Stimulated activated CD8-positive, alpha-beta memory T cell treated with anti-CD3 and anti-CD28 coated beads, Interleukin-7, amount 100 ng/mL, for 24 hours (primary cell): ENCODE data around the gene LTN1.
"Not testable (repeated sequence)": the region's sequence is repeated elsewhere in the genome, so short reads cannot be mapped to it uniquely, and the experiment has no call there.

ENCODE experiments used
- DNase-seq: peaks from one replicate; pipeline ENCODE4 v3.0.0-alpha.2; 2020; ENCODE audit warnings: low read depth

Gene LTN1

GRCh38 chr21:28979092-28979491, 13.6 kb downstream of the LTN1 start:
- no peak for DNase-seq

- no peak for DNase-seq
Measured at GRCh38 chr21:28975397-28975796, 17.3 kb downstream of the LTN1 start.

DNA sequence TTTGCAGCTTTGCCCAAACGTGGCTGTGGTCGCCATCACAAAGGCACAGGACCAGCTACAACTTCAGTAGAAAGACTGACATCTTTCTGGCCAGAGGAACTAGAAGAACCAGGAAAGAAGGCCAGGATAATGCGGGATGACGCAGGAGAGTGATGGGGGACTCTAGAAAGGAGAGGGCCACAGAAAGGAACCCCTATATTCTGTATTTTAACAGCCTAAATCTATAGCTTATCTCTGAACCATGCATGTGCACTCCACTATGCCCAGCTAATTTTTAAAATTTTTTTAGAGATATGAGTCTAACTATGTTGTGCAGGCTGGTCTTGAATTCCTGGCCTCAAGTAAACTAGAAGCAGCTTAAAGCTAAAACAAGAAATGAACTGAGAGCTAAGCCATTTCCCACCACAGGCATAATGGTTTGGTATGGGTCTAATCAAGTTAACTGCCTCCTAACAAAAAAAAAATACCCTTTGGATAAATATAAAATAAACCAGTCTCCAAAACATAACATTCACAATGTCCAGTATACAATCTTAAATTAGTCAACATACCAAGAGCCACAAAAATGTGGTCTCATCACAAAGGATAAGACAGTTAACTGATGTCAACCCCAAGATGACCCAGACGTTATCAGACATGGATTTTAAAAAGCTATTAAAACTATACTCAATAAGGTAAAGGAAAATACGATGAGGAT, 18.0 kb downstream of the LTN1 start:
- no peak for DNase-seq

DNA sequence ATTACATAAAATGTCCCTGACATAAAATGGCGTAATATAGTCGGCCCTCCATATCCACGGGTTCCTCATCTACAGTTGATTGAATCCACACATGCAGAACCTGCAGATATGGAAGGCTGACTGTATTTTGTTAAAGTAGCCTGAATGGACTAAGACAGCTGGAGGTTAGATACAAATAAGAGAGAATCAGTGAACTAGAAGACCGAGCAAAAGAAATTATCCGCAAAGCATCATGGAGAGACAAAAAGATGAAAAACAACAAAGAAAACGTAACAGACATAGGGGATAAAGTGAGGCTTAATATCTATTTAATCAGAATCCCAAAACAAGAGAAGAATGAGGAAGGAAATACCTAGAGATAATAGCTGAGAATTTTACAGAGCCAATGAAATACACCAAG, 20.3 kb downstream of the LTN1 start:
- DNase-seq = no peak

- DNase-seq = no peak
Measured at GRCh38 chr21:28971171-28971570, 21.5 kb downstream of the LTN1 start.

- no peak for DNase-seq
Measured at GRCh38 chr21:28963831-28964230, 28.8 kb downstream of the LTN1 start.

GRCh38 chr21:28962465-28962864, 30.2 kb downstream of the LTN1 start:
- no peak for DNase-seq

- no peak for DNase-seq
Measured at GRCh38 chr21:28961927-28962326, 30.8 kb downstream of the LTN1 start.

- no peak for DNase-seq
Measured at GRCh38 chr21:28960245-28960644, 32.4 kb downstream of the LTN1 start.

DNA sequence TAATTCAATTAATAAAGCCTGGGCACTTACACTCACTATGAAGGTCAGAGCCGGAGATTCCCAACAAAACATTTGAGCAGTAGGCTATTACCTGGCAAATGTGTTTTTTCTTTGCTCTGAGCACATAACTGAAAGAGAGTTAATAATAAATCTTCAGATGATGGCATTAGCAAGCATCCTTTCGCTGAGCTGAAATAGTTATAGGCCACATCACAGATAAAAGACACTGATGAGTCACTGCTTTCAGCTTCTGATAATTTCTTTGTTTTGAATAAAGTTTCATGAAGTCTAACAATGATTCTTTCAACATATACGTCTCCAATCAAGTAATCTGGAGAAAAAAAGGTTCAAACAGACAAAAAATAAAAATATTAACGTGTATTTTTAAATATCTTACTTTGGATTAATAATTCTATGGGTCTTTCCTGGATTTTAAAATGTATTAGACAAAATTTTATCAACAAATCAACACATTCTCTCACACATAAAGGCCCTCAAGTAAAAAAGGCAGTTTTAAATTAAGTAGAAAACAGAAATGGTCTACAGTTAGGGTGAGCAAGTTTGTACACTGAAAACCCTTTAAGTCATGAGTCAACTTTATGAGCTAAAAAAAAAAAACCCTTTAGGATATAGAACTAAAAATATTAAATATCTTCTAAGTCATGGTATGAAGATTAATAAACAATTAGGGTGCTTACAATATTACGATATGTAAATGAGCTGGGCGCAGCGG, 33.1 kb downstream of the LTN1 start:
- no peak for DNase-seq

DNA sequence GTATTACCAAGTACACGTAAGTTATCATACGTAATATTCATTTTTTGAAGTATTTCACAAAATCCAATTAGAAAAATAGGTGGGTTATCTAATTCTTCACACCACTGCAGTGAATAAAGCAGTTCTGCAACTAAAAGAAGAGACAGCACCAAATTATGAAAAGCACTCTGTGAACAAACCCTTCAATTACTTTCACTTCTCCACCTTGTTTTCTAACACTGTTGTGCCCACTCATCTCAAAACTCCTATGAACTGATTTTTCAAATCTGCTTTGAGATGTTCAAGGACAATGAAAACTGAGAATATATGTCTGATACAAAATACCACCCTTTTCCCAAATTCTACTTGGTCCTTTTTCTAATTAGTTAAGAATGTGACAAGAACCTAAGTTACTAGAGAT, 39.4 kb downstream of the LTN1 start:
- no peak for DNase-seq

GRCh38 chr21:28952686-28953085, 40.0 kb downstream of the LTN1 start:
- no peak for DNase-seq

DNA sequence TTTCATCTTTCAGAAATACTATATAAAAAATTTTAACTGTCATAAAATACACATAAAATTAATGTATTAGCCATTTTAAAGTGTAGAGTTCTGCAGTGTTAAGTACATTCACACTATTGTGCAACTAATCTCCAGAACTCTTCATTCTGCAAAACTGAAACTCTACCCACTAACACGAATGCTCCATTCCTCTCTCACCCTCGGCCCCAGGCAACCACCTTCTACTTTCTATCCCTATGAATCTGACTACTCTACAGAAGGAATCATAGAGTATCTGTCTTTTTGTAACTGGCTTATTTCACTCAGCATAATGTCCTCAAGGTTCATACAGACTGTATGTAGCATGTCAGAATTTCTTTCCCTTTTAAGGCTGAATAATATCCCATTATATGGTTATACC, 43.4 kb downstream of the LTN1 start:
- no peak for DNase-seq

GRCh38 chr21:28944296-28944695, 48.4 kb downstream of the LTN1 start:
- no peak for DNase-seq

DNA sequence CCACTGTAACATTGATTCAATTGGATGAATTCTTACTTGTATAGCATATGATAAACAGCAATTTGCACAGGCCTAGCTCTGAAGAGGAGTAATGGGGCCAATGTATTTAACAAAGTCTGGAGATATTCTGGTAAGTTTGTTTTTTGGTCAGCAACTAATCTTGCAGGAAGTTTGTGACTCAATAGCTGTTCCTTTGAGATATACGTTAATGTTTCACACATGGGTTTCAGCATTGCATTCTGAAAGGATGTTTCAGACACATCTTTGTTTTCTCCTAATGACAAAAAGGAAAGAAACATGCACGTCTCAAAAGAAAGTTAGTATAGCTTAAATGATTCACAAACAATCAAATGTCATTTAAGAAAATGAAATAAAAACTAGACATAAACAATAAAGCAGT, 49.0 kb downstream of the LTN1 start:
- no peak for DNase-seq

- no peak for DNase-seq
Measured at GRCh38 chr21:28938726-28939125, 54.0 kb downstream of the LTN1 start.

GRCh38 chr21:28937737-28938136, 54.9 kb downstream of the LTN1 start:
- no peak for DNase-seq

DNA sequence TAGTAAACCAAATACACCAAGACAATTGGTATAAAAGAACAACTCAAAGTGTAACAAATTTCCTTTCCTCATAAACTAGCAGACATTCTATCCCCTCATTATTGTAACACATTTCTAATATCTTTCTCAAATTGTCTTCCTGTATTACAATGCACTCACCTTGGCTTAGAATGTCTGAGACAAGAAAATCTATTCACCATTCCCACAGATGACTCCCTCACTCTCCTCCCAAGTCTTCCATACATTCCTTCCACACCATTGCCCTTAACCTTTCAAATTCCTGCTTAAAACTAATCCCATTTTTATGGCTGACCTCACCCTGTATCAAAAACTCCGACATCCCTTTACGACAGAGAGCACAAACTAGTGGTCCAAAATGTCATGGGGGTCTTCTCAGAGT, 56.0 kb downstream of the LTN1 start:
- no peak for DNase-seq

DNA sequence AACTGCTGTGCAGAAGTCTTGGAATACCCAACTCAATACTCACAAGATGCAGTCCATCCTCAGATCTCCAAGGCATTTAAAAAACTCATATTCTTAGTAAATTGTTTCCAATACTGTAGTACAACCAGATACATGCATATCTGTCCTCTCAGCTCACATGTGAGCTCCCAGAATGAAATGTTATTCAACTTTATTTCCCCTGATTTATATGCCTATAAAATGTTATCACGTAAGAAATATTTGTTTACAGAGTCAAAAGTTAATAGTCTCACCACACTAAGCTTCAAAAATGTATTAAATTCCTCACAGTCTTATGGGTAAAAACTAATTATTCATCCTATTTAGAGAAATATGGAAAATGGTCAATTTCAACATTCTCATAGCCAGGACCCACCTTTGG, 56.6 kb downstream of the LTN1 start:
- no peak for DNase-seq

- no peak for DNase-seq
Measured at GRCh38 chr21:28932717-28933116, 60.0 kb downstream of the LTN1 start.

DNA sequence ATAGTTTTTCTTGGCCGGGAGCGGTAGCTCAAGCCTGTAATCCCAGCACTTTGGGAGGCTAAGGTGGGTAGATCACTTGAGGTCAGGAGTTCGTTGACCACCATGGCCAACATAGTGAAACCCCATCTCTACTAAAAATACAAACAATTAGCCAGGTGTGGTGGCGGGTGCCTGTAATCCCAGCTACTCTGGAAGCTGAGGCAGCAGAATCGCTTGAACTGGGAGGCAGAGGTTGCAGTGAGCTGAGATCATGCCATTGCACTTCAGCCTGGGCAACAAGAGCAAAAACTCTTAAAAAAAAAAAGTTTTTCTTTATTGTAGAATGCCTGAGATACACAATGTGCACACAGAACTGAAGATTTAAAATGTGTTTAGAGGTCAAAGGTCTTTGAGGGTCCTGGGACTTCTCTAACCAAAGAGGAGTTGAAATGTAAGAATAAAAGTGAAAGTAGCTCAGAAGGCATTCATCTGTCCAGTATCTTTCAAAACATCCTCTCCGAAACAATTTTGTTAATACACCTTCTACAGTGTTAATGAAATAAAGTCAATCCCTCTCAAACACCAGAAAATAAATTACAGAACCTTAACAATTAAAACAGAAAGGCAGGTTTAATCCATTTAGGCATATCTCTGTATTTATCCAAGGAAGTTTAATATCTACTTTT, 60.8 kb downstream of the LTN1 start:
- not testable (repeated sequence) for DNase-seq

DNA sequence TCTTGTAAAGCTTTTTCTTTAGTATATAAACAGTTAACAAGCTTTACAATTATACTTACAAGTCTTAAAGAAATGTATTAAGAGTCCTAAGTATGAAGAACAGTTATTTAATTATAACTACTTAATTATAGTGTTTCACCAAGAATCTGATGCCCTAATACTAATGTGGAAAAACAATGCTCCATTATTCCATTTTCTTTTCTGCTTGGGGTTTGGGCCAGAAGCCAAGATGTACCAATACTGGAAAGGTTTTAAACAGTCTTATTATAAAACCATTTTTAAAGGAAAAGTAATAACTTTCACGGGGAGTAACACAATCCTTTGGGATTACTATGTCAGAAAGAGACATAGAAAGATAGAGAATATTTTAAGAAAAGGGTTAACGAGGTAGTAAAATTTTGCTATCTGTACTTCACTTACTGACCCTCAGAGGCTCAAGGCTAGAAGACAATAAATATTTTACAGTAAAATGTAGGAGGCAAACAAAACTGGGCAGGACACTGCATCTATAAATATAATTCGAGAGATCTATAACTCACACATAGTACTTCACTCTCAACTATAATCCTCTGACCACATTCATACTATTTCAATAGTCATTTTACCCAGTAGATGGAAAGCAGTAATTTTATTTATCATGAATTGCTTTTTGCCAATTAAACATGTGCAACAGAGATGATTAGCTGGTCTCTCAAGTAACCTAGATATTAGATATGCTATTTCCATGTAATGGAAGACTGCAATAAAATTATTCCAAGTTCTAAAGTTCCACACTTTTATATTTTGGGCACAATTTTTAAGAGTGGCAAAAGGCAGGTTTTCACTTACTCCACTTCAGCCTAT, 63.9 kb downstream of the LTN1 start:
- DNase-seq = no peak
